T1000 (cell line): ENCODE measurements around the gene LY6G6F.

Experiments used
- DNase-seq: peaks from one replicate; lab custom pipeline; 2025; ENCODE audit warnings: mixed read lengths; lab: John Stamatoyannopoulos, UW

Gene LY6G6F, protein sequence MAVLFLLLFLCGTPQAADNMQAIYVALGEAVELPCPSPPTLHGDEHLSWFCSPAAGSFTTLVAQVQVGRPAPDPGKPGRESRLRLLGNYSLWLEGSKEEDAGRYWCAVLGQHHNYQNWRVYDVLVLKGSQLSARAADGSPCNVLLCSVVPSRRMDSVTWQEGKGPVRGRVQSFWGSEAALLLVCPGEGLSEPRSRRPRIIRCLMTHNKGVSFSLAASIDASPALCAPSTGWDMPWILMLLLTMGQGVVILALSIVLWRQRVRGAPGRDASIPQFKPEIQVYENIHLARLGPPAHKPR

GRCh38 chr6:31706599-31706998 is at the start of gene LY6G6F:
TSS of gene LY6G6F (plus strand) at chr6:31706866. CDS start at chr6:31706907, 41 bp downstream.
- DNase-seq = no peak

DNA sequence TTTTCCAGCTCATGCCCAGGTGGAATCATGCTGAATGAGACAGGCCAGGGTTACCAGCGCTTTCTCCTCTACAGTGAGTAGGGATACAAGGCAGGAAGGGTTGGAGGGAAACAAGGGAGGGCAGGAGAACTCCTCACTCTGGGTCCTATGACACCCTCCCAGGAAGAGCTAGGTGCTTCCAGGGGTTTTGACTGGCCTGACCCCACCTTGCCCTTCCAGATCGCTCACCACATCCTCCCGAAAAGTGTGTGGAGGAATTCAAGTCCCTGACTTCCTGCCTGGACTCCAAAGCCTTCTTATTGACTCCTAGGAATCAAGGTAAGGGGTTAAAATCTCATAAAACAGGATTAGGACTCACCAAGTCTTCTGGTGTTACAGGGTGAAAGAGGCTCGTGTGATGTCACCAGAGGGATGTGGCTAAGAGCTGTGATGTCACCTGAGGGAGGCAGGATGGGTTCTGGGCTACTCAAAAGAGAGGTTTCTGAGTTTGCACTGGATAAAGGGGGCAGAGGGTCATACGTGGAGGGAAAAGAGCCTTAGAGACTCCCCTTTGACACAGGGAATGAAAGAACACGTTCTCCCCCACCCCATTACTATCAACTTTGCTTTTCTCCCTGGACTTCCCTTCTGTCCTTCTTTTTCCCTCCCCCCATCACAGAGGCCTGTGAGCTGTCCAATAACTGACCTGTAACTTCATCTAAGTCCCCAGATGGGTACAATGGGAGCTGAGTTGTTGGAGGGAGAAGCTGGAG is 49.1 kb upstream of the LY6G6F start:
- DNase-seq = no peak

DNA sequence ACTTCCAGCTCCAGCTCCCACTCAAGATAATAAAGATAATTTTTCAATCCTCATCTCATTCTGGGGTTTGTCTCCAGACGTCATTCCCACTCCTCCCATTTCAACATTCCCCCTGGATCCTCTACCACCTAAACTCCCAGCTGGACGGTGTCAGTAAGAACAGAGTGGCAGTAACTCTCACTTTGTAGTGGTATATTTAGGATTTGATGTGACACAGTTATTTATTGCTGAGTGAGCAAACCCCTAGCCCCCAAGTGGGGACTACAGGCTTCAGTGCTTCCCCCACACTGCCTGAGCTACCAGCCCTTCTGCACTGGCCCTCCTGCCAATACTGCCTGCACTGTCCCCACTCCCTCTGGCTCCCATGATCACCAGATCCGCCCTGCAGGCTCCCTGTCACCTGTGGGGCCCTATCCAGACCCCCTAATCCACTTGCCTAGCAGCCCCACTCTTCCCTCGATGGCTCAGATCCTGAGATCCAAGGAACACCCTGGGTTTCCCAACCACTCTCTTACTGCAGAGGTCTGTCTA is 48.4 kb upstream of the LY6G6F start:
- DNase-seq = no peak

GRCh38 chr6:31658983-31659648 is 47.5 kb upstream of the LY6G6F start:
- no peak for DNase-seq

GRCh38 chr6:31659649-31660380 is 46.9 kb upstream of the LY6G6F start:
- no peak for DNase-seq

GRCh38 chr6:31660381-31661261 is 46.0 kb upstream of the LY6G6F start, which contains the start of gene C6orf47:
TSS of gene C6orf47 (minus strand) at chr6:31660778. CDS start at chr6:31659947, 831 bp downstream.
- DNase-seq = peak; percentile 58

- DNase-seq = no peak
These were observed 45.2 kb upstream of the LY6G6F start for GRCh38 chr6:31661262-31662123.

DNA sequence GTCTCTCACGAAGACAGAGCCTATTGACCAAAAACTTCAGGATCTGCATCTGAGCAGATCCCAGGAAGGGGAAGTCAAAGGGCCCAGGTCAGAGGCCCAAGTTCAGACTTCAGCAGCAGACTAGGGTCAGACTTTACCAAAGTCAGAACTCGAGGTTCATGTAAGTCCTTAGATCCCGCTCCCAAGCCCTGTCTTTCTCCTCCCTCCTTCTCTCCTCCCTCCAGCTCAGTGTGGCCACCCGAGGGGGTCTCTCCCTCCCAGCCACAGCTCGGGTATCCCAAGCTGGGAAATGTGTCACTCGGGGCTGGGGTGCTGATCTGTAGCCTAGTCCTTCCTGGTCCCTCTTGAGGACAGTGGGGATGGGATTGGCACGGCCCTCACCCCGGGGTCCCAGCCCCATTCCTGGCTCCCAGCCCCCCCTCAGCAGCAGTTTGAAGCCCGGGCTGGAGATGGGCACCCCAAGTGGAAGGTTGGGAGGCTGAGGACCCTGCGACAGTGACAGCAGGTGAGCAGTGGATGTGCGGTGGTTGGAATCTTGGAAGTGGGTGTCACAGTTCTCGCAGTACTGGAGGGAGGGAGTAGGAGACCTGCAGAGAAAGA is 44.4 kb upstream of the LY6G6F start:
- no peak for DNase-seq

DNA sequence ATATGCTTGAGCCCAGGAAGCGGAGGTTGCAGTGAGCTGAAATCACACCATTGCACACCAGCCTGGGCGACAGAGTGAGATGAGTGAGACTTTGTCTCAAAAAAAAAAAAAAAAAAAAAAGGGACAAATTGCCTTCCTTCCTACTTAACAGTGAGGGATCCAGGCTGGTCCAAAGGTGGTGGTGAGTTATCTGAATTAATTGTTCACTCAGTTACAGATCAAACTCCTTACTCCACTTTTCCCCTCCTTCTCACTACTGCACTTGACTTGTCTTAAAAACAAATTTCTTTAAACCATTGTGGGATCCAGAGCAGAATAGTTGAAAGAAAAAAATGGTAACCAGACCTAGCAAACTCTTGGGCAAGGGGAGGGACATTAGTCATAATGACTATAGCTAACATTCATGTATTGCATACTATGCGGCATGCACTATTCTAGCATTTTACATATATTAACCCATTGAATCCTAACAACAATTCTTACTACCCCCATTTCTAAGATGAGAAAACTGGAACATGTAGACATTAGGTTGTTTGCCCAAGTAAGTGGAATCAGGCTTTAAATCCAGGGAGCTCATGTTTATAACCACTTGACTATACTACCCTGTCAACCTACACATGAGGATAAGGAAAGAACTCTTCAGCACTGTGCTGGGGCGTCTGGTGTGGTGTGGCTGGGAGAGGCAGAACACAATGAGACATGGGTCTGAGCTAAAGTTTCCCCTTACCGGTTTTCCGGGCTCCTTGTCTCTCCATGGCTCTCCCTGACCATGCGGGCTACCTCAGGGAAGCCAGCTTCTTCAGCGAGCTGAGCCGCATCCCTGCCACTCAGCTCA is 43.3 kb upstream of the LY6G6F start:
- no peak for DNase-seq

GRCh38 chr6:31663961-31664789 is 42.5 kb upstream of the LY6G6F start:
- DNase-seq = peak; percentile 28

GRCh38 chr6:31664790-31665500 is 41.7 kb upstream of the LY6G6F start, which contains the start of gene GPANK1:
TSS of gene GPANK1 (minus strand) at chr6:31664997. CDS start at chr6:31664478, 519 bp downstream.
- DNase-seq = peak; percentile 59

DNA sequence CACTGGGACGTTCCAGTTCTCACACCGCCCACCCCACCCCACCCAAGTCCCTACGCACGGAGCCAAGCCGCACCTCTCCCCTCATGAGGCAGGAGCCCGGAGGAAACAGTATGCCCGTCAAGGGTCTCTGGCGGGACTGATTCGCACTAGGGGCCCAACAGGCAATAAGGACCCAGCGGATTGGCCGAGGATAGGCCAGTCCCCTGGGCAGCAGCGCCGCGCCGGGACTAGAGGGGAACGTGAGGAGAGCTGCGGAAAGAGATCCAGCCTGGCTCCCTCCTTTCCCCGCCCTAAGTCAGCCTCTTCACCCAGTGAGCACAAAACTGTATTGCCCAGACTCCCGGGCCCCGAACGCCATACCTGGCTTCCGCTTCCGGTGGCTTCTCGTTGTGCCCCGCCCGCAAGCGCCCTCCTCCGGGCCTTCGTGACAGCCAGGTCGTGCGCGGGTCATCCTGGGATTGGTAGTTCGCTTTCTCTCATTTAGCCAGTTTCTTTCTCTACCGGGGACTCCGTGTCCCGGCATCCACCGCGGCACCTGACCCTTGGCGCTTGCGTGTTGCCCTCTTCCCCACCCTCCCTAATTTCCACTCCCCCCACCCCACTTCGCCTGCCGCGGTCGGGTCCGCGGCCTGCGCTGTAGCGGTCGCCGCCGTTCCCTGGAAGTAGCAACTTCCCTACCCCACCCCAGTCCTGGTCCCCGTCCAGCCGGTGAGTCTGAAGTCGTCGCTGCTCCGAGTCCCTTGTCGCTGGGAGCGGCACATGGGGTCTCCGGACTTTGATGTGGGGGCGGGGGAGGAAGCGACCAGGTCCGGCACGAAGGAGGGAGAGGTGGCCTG is 40.9 kb upstream of the LY6G6F start, which contains the start of gene CSNK2B:
Gene CSNK2B (plus strand): TSS at position 580 of the 836 bp plus-strand sequence. CDS start 752 bp downstream, outside the sequence.
- DNase-seq = peak; percentile 94

DNA sequence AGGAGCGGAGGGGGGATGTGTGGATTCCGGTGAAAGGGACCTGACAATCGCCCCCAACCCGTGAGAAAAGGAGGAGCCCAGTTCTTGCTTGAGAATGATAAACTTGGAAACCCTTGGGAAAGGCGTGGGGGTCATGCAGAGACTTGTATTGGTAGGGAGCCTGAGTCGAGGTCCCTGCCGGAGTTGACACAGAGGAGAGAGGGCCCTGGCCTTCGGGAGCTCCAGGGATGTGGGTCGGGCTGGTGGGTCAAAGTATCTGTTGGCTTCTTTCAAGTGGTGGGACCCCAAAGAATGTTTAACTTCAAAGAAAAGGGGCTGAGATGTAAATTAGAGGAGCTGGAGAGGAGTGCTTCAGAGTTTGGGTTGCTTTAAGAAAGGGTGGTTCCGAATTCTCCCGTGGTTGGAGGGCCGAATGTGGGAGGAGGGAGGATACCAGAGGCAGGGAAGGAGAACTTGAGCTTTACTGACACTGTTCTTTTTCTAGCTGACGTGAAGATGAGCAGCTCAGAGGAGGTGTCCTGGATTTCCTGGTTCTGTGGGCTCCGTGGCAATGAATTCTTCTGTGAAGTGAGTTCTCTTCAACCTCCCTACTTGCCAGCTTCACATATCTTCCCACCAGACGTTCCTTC is 40.2 kb upstream of the LY6G6F start:
- no peak for DNase-seq

GRCh38 chr6:31669676-31670075 is 37.0 kb upstream of the LY6G6F start, which contains the start of gene LY6G5B:
TSS of gene LY6G5B (plus strand) at chr6:31669976. CDS start at chr6:31670951, 975 bp downstream.
- DNase-seq = no peak

GRCh38 chr6:31676322-31676903 is 30.3 kb upstream of the LY6G6F start:
- DNase-seq = no peak
